GM21528 (cell line): ENCODE results near the gene KCNH5.

Experiments used
- ATAC-seq: cut with Tn5 transposase; IDR thresholded peaks from one replicate; pipeline ENCODE4 v1.9.1; 2021; ENCODE audit warnings: mild to moderate bottlenecking, moderate library complexity; ENCODE audit not compliant: unreplicated experiment, low FRiP score

Gene KCNH5

GRCh38 chr14:63045234-63045611 lies at the start of gene KCNH5:
Gene KCNH5 (minus strand): TSS chr14:63045458. CDS start chr14:63045186, 272 bp downstream.
- ATAC-seq = no peak

- no peak for ATAC-seq
Observed at GRCh38 chr14:63091394-63091996, 46.2 kb upstream of the KCNH5 start.

- no peak for ATAC-seq
Observed at GRCh38 chr14:63088865-63089264, 43.6 kb upstream of the KCNH5 start.

- no peak for ATAC-seq
Observed at GRCh38 chr14:63078569-63078968, 33.3 kb upstream of the KCNH5 start.

- ATAC-seq = no peak
Observed at GRCh38 chr14:63076488-63076887, 31.2 kb upstream of the KCNH5 start.

- no peak for ATAC-seq
Observed at GRCh38 chr14:63055631-63056030, 10.4 kb upstream of the KCNH5 start.

- no peak for ATAC-seq
Observed at GRCh38 chr14:63051992-63052391, 6.7 kb upstream of the KCNH5 start.

GRCh38 chr14:63051301-63051700 lies 6.0 kb upstream of the KCNH5 start:
- no peak for ATAC-seq

GRCh38 chr14:63050694-63051093 lies 5.4 kb upstream of the KCNH5 start:
- ATAC-seq = no peak

- ATAC-seq = no peak
Observed at GRCh38 chr14:63046339-63047268, 1.3 kb upstream of the KCNH5 start.

GRCh38 chr14:63045612-63046320 lies 508 bp upstream of the KCNH5 start:
- no peak for ATAC-seq

- no peak for ATAC-seq
Observed at GRCh38 chr14:63039866-63040265, 5.4 kb downstream of the KCNH5 start.

GRCh38 chr14:63032641-63033040 lies 12.6 kb downstream of the KCNH5 start:
- ATAC-seq = no peak

- no peak for ATAC-seq
Observed at GRCh38 chr14:63032076-63032475, 13.2 kb downstream of the KCNH5 start.

- ATAC-seq = no peak
Observed at GRCh38 chr14:63030113-63030512, 15.1 kb downstream of the KCNH5 start.

- no peak for ATAC-seq
Observed at GRCh38 chr14:63027719-63028118, 17.5 kb downstream of the KCNH5 start.

GRCh38 chr14:63026491-63026890 lies 18.8 kb downstream of the KCNH5 start:
- no peak for ATAC-seq

GRCh38 chr14:63014621-63015020 lies 30.6 kb downstream of the KCNH5 start:
- no peak for ATAC-seq

GRCh38 chr14:63012171-63012570 lies 33.1 kb downstream of the KCNH5 start:
- ATAC-seq = no peak

- no peak for ATAC-seq
Observed at GRCh38 chr14:63011623-63012022, 33.6 kb downstream of the KCNH5 start.

- ATAC-seq = no peak
Observed at GRCh38 chr14:63009495-63009894, 35.8 kb downstream of the KCNH5 start.
